Skeletal muscle tissue (tissue), 4 donors: ENCODE results near the gene KYNU. TPM values are rescaled to one million over a fixed set of nuclear protein-coding genes. Genes with fewer than 3 reads are reported as not detected.
"Not testable (repeated sequence)": the region's sequence is repeated elsewhere in the genome, so short reads cannot be mapped to it uniquely, and the experiment has no call there.

Experiments
- H3K27ac ChIP-seq: one replicate; pipeline ENCODE4 v1.7.0; 2013; ENCODE audit warnings: mild to moderate bottlenecking, low read depth, low read length, inconsistent platforms
- H3K27me3 ChIP-seq, 3 donors: one replicate each; pipeline ENCODE4 v1.7.0; 2013; ENCODE audit warnings: low read length in 3 of 3; ENCODE audit not compliant: control insufficient read depth in 3 of 3, insufficient read depth in 3 of 3
- H3K36me3 ChIP-seq, 3 donors: one replicate each; pipeline ENCODE4 v1.7.0; 2013; ENCODE audit warnings: low read length in 3 of 3; ENCODE audit not compliant: control insufficient read depth in 3 of 3, insufficient read depth in 3 of 3
- H3K4me1 ChIP-seq, 3 donors: one replicate each; pipeline ENCODE4 v1.7.0; 2013; ENCODE audit warnings: low read length in 3 of 3, mild to moderate bottlenecking in 3 of 3; ENCODE audit not compliant: control insufficient read depth in 3 of 3, insufficient read depth in 3 of 3
- H3K4me3 ChIP-seq, 3 donors: one replicate each; pipeline ENCODE4 v1.7.0; 2013; ENCODE audit warnings: low read length in 3 of 3
- H3K9ac ChIP-seq, 3 donors: one replicate each; pipeline ENCODE4 v1.7.0; 2013; ENCODE audit warnings: low read length in 3 of 3, mild to moderate bottlenecking in 3 of 3, moderate library complexity in 2 of 3, low read depth in 1 of 3
- H3K9me3 ChIP-seq, 3 donors: one replicate each; pipeline ENCODE4 v1.7.0; 2013; ENCODE audit warnings: low read length in 3 of 3; ENCODE audit not compliant: control insufficient read depth in 3 of 3
- total RNA-seq: library from RNA; depleted of rRNA; stranded (reverse); fragments of >200 nt; gene quantifications from one replicate; pipeline ENCODE4 v1.2.3, GENCODE V29; 2014
- donor health status: Osteomylitis.

KYNU gene
- total RNA-seq, 1 donor from 2014 or later: 1.0 TPM

DNA sequence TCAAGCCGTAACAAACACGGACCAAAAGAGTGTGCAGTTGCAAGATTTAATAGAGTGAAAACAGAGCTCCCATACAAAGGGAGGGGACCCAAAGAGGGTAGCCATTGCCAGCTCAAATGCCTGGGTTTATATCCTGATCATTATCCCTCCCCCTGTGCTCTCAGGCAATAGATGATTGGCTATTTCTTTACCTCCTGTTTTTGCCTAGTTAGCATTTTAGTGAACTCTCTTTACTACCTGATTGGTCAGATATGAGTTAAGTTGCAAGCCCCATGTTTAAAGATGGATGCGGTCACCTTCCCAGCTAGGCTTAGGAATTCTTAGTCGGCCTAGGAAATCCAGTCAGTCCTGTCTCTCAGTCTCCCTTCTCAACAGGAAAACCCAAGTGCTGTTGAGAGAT, 22.9 kb downstream of the KYNU start:
- H3K27me3 ChIP-seq, H3K4me1 ChIP-seq, H3K4me3 ChIP-seq, H3K27ac ChIP-seq, H3K36me3 ChIP-seq, H3K9ac ChIP-seq, H3K9me3 ChIP-seq: not testable (repeated sequence)

DNA sequence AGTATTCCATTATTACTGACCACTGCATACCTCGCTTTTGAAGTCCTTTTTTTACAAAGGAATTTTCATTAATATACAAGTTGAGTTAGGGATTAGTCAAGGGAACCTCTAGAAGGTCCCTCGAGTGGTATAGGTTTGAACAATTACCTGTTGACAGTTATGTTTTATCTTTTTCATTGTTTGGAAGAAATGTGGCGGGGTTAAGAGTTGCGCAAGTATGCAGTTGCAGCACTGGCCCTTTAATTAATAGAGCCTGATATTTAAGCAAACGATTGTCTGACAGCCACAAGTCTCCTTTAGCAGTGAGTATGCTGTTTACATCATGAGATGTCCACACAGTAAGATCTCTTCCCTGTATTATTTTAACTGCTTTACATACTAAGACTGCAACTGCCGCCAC, 24.3 kb downstream of the KYNU start:
- no peaks in the 10 kb centered on the region for H3K9me3 ChIP-seq
- no peaks in the 10 kb centered on the region for H3K27me3 ChIP-seq
- H3K9ac ChIP-seq: no peak overlapping the region
- no peak overlapping the region for H3K4me3 ChIP-seq
- H3K4me1 ChIP-seq: no peaks in the 10 kb centered on the region
- H3K27ac ChIP-seq: no peak overlapping the region
- H3K36me3 ChIP-seq: no peaks in the 10 kb centered on the region

DNA sequence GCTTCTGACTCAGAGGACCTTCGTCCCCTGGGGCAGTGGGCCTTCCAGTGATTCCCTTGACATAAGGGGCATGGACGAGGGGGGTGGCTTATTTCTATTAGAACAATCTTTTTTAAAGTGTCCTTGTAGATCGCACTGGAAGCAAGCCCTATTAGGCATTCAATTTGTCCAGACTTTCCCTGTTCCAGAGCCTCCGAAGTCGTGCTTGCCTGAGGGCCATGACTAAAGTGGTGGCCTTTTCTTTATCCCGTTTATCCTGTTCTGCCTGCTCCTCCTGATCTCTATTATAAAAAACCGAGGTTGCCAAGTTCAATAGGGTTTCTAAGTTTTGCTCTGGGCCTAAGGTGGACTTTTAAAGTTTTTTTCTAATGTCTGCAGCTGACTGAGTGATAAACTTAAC, 26.3 kb downstream of the KYNU start:
- H3K27me3 ChIP-seq, H3K9me3 ChIP-seq: not testable (repeated sequence)

DNA sequence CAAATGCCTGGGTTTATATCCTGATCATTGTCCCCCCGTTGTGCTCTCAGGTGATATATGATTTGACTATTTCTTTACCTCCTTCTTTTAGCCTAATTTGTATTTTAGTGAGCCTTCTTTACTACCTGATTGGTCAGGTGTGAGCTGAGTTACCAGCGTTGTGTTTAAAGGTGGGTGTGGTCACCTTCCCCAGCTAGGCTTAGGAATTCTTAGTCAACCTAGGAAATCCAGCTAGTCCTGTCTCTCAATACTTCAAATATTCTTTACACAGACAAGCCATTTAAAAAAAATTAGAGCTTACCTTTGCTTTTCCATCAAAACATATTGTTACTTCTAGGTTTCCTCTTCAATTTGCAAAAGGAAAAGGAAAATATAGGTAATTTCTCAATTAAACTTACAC, 30.2 kb downstream of the KYNU start:
- H3K9me3 ChIP-seq: no peaks in the 10 kb centered on the region
- no peaks in the 10 kb centered on the region for H3K36me3 ChIP-seq
- H3K27ac ChIP-seq: no peak overlapping the region
- no peak overlapping the region for H3K4me3 ChIP-seq
- H3K9ac ChIP-seq: no peak overlapping the region
- no peaks in the 10 kb centered on the region for H3K27me3 ChIP-seq
- H3K4me1 ChIP-seq: no peaks in the 10 kb centered on the region

More for the DNA sequence above, 26.3 kb downstream of the KYNU start:
- not testable (repeated sequence) for H3K4me3 ChIP-seq, H3K27ac ChIP-seq, H3K9ac ChIP-seq, H3K4me1 ChIP-seq, H3K36me3 ChIP-seq

DNA sequence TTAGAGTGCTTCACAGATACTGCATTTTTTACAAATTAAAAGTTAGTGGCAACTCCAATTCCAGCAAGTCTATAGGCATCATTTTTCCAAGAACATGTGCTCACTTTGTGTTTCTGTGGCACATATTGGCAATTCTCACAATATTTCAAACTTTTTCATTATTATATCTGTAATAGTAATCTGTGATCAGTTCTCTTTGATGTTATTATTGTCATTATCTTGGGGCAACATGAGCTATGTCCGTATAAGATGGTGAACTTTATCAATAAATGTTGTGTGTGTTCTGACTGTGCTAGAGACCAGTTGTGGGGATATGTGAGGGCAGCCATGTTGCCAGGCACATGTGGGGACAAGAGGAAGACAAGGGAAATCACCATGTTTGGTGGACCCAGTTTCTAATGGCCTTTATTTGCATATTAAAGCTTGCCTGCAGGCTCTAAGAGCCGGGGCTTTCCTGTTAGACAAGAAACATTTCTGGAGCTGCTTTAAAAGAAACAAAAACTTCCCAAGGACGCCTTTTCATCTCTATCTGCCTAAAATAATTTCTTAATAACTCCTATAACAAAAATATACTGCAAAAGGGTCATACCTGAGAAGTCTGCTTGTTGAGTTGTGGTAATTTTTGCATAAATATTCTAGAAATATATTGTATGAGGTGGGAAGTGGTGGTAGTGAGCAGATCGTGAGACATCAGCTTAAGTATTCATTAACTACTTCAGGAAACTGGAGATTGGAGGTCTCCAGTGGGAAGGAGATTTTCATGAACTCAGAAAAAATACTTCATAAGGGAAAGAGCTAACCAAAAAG, 37.2 kb downstream of the KYNU start:
- H3K27ac ChIP-seq: no peak overlapping the region
- H3K9ac ChIP-seq: no peak overlapping the region
- H3K4me3 ChIP-seq: no peak overlapping the region
- no peaks in the 10 kb centered on the region for H3K9me3 ChIP-seq
- no peaks in the 10 kb centered on the region for H3K36me3 ChIP-seq
- H3K4me1 ChIP-seq: no peaks in the 10 kb centered on the region
- H3K27me3 ChIP-seq: no peaks in the 10 kb centered on the region

DNA sequence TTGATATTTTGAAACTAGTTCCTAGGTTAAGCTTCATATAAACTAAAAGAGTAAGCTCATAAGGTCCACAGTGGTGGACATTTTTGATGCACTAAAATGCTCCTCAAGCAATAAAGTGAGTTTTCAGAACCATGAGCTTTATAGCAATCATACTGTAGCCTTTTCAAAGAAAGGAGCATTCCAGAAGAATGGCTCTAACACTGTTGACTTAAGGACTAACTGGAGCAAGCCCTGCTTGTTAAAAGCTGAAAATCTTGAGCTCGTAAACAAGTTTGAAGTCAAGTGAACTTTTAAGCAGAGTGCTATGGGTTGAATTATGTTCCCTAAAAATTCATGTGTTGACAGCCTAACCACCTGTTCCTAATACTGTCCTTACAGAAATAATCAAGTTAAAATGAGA, 38.0 kb downstream of the KYNU start:
- no peak overlapping the region for H3K9ac ChIP-seq
- H3K9me3 ChIP-seq: no peaks in the 10 kb centered on the region
- H3K27me3 ChIP-seq: no peaks in the 10 kb centered on the region
- H3K27ac ChIP-seq: no peak overlapping the region
- no peaks in the 10 kb centered on the region for H3K4me1 ChIP-seq
- no peaks in the 10 kb centered on the region for H3K36me3 ChIP-seq
- H3K4me3 ChIP-seq: no peak overlapping the region

DNA sequence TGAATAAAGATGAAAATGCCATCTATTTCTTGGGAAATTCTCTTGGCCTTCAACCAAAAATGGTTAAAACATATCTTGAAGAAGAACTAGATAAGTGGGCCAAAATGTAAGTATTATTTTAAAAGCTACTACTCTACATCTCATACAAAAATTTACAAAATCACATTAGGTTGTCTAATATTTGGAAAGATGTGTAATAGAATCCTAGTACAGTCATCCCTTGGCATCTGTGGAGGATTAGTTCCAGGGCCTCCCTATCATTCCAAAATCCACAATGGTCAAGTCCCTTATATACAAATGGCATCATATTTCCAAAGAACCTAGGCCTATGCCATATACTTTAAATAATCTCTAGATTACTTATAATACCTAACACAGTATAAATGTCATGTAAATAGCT, 41.2 kb downstream of the KYNU start:
- H3K4me1 ChIP-seq: no peaks in the 10 kb centered on the region
- H3K9ac ChIP-seq: no peak overlapping the region
- H3K27me3 ChIP-seq: no peaks in the 10 kb centered on the region
- H3K9me3 ChIP-seq: no peaks in the 10 kb centered on the region
- no peak overlapping the region for H3K27ac ChIP-seq
- H3K36me3 ChIP-seq: no peaks in the 10 kb centered on the region
- no peak overlapping the region for H3K4me3 ChIP-seq

DNA sequence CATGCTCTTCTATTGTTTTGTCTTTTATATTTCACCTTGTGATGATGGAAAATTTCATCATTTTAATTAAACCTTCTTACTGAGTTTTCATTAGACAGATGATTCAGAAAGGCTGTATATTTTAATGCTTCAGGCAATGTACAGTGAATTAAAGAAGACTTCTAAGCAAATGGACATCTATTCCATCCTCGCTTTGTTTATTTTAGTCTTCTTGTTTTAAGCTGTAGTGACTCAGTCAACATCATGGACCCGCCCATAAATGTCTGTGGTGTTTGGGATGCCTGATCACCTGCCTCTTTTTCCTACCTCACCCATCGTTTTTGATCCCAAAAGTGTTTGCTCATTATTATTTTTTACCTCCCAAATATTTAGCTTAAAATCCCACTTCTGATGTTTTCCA, 43.1 kb downstream of the KYNU start:
- Histone ChIP-seq H3K27me3 (no peaks in the 10 kb centered on the region), H3K4me3 (no peak overlapping the region), H3K9ac (no peak overlapping the region), H3K4me1 (no peaks in the 10 kb centered on the region), H3K27ac (no peak overlapping the region), H3K36me3 (no peaks in the 10 kb centered on the region), H3K9me3 (no peaks in the 10 kb centered on the region)

DNA sequence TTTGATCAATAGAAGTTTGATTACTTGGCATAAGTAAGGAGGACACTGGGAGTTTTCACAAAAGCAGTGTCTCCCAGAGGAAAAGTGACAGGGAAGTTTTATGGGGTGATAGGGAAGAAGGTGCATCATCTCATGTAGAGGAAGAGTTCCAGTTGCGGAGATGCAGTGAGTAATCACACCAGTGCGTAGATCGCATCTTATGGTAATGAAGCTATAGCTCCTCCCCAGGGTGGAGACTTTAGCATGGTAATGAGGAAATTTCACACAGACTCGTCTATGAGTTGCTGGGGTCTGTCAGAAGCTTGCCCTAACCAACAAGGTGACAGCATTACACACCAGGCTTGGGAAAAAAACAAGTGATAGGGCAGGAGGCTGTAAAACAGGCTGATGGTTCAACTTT, 49.0 kb downstream of the KYNU start:
- no peaks in the 10 kb centered on the region for H3K36me3 ChIP-seq
- no peaks in the 10 kb centered on the region for H3K4me1 ChIP-seq
- H3K27me3 ChIP-seq: no peaks in the 10 kb centered on the region
- H3K9me3 ChIP-seq: no peaks in the 10 kb centered on the region
- H3K9ac ChIP-seq: no peak overlapping the region
- no peak overlapping the region for H3K27ac ChIP-seq
- no peak overlapping the region for H3K4me3 ChIP-seq

DNA sequence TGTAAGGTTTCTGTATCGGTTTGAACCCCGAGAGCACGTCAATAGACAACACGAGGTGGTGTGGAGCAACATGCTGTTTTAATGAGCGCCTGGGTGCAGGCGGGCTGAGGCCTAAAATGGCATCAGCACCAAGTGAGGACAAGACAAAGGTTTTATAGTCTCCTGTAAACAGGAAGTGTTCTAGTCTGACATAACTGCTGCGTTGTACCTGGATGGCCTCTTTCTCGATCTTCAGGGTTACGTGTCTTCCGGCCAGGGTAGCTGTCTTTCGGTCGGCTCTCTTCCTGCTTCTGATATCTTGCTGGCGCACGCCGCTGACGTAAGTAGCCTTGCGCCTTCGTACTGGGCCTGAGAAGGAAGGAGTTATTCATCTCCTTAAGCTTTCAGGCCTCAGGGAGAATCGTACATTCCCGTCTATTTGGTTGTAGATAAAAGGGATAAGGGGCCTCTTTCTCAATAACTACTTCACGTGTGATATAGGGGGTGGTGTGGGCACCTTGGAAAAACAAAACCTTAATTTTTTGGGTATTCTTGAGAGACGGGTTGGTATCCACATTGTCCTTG, 53.5 kb downstream of the KYNU start:
- Histone ChIP-seq H3K9me3 (no peaks in the 10 kb centered on the region), H3K9ac (no peak overlapping the region), H3K4me3 (no peak overlapping the region), H3K4me1 (no peaks in the 10 kb centered on the region), H3K36me3 (no peaks in the 10 kb centered on the region), H3K27ac (no peak overlapping the region), H3K27me3 (no peaks in the 10 kb centered on the region)
